ENCODE data around the gene COL18A1.
"Not testable (repeated sequence)": the region's sequence is repeated elsewhere in the genome, so short reads cannot be mapped to it uniquely, and the experiment has no call there.

The COL18A1 gene

GRCh38 chr21:45424854-45425795 lies 20.2 kb downstream of the COL18A1 start:
- DNase-seq = no peak

GRCh38 chr21:45427331-45428271 lies 22.6 kb downstream of the COL18A1 start:
- peak; percentile 43 for DNase-seq

- no peak for DNase-seq
Measured at GRCh38 chr21:45428534-45428933, 23.6 kb downstream of the COL18A1 start.

GRCh38 chr21:45429221-45430175 lies 24.5 kb downstream of the COL18A1 start:
- no peak for DNase-seq

GRCh38 chr21:45430521-45431501 lies 25.8 kb downstream of the COL18A1 start:
- peak; percentile 71 for DNase-seq

- DNase-seq = no peak
Measured at GRCh38 chr21:45431781-45432572, 27.0 kb downstream of the COL18A1 start.

GRCh38 chr21:45432575-45433255 lies 27.8 kb downstream of the COL18A1 start:
- DNase-seq = peak; percentile 51

- DNase-seq = no peak
Measured at GRCh38 chr21:45433301-45433700, 28.3 kb downstream of the COL18A1 start.

GRCh38 chr21:45433911-45434644 lies 29.1 kb downstream of the COL18A1 start:
- DNase-seq = no peak

GRCh38 chr21:45434645-45435217 lies 29.8 kb downstream of the COL18A1 start:
- DNase-seq = no peak

- DNase-seq = no peak
Measured at GRCh38 chr21:45435405-45435981, 30.5 kb downstream of the COL18A1 start.

- DNase-seq = no peak
Measured at GRCh38 chr21:45436351-45437065, 31.5 kb downstream of the COL18A1 start.

GRCh38 chr21:45437844-45438243 lies 32.9 kb downstream of the COL18A1 start:
- not testable (repeated sequence) for DNase-seq

- DNase-seq = no peak
Measured at GRCh38 chr21:45438391-45439145, 33.6 kb downstream of the COL18A1 start.

- DNase-seq = peak; percentile 84
Measured at GRCh38 chr21:45439161-45439872, 34.4 kb downstream of the COL18A1 start.
